SK-N-SH treated with all-trans-retinoic acid at 6 μM for 48 hours (cell line): ENCODE measurements around the gene NOTUM.

Experiments used
- TF ChIP-seq, protein P1 (sequence below): fragments of 250-450 bp; sonication (Bioruptor Pico); IDR thresholded peaks from 2 replicates; pipeline ENCODE4 v1.8.0; 2020; ENCODE audit warnings: mild to moderate bottlenecking, moderate library complexity, borderline replicate concordance
- TF ChIP-seq, protein P2 (sequence below): fragments of 250-450 bp; sonication (Bioruptor Pico); IDR thresholded peaks from 2 replicates; pipeline ENCODE4 v1.5.1; 2020; ENCODE audit warnings: low read depth, mild to moderate bottlenecking, moderate library complexity

DNA sequence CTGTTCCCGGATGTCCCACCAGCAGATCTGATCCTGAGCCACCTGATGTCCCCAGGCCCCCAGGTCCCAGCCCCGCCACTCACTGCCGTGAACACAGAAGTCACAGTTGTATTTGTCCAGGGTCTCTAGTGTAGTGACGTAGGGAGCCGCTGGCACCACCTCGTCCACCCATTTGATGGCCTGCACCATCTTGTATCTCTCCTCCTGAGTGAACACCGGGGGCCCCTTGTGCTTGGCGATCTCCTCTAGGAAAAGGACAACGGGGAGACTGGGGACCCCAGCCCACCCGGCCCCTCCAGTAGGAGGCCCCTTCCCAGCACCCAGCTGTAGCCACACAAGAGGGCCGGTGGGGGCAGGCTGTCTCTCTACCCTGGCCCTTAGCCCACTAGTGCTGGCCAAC, 52.2 kb downstream of the NOTUM start:
- TF ChIP-seq, protein P1, sequence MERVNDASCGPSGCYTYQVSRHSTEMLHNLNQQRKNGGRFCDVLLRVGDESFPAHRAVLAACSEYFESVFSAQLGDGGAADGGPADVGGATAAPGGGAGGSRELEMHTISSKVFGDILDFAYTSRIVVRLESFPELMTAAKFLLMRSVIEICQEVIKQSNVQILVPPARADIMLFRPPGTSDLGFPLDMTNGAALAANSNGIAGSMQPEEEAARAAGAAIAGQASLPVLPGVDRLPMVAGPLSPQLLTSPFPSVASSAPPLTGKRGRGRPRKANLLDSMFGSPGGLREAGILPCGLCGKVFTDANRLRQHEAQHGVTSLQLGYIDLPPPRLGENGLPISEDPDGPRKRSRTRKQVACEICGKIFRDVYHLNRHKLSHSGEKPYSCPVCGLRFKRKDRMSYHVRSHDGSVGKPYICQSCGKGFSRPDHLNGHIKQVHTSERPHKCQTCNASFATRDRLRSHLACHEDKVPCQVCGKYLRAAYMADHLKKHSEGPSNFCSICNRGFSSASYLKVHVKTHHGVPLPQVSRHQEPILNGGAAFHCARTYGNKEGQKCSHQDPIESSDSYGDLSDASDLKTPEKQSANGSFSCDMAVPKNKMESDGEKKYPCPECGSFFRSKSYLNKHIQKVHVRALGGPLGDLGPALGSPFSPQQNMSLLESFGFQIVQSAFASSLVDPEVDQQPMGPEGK (CRISPR knock-in tag): no peak
- TF ChIP-seq, protein P2, sequence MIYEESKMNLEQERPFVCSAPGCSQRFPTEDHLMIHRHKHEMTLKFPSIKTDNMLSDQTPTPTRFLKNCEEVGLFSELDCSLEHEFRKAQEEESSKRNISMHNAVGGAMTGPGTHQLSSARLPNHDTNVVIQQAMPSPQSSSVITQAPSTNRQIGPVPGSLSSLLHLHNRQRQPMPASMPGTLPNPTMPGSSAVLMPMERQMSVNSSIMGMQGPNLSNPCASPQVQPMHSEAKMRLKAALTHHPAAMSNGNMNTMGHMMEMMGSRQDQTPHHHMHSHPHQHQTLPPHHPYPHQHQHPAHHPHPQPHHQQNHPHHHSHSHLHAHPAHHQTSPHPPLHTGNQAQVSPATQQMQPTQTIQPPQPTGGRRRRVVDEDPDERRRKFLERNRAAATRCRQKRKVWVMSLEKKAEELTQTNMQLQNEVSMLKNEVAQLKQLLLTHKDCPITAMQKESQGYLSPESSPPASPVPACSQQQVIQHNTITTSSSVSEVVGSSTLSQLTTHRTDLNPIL (CRISPR knock-in tag): no peak
